ENCODE data around the gene DCAF5. TPM values are rescaled to one million over a fixed set of nuclear protein-coding genes. Genes with fewer than 3 reads are reported as not detected.

DCAF5 gene
- total and polyA plus RNA-seq, 2 of the 8 experiments (the other 6 are each of a cell fraction or from before 2014, with no cell fraction given), result 24.3 to 31.0 TPM

DNA sequence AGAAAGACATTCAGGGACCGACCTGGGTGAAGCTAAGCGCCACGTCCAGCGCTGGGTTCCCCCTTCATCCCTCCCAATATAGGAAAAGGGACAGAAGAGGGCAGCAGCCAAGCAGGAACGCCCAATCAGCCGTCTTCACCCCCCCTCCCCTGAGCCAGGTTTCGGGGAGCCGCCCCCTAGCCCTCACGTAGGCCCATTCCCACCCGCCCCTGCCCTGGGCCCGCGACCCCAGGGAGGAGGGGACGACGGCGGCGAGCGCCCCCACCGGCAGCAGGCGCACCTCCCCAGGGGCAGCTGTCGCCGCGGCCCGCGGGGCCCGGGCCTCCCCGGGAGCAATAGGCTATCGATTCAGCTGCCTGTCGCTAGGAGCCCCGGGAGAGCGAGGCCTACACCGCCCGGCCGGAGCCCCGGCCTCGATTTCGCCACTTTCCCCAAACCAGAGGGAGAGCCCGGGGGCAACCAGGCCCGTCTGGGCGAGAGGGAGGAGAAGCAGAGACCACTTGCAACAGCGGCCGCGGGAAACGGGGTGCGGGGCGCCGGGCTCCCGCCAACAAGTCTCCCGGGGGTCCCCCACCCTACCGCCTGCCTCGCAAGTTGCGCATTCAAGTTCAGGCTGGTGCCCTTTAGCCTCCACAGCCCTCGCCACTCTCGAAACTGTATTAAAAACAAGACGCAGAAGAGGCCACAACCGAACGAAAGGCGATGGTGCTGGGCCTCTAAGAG is 1.3 kb downstream of the DCAF5 start:
- FAIRE-seq, result no peak
- TF ChIP-seq ASH2L (IDR thresholded peaks at IDR 0.05; ENCODE audit: low read length) (peak; percentile 79), SIX5 (IDR thresholded peaks at IDR 0.05; ENCODE audit: low read depth, low read length) (no peak), SAP30 (IDR thresholded peaks at IDR 0.05; ENCODE audit: insufficient read depth, insufficient replicate concordance, low read length) (no peak), JUND (IDR thresholded peaks at IDR 0.05; ENCODE audit: low read length) (peak; percentile 20; the same call in 1 of the 2 replicates), TAF1 (IDR thresholded peaks at IDR 0.05; ENCODE audit: low read depth, low read length) (peak; percentile 45; the same call in 1 of the 2 replicates), TBP (IDR thresholded peaks at IDR 0.05; ENCODE audit: low read depth, low read length) (peak; percentile 26; the same call in 1 of the 2 replicates), SRF (IDR thresholded peaks at IDR 0.05; ENCODE audit: low read depth, low read length) (peak; percentile 82), TAF7 (optimal IDR thresholded peaks at IDR 0.05; ENCODE audit: borderline replicate concordance, low read depth, low read length) (peak; percentile 47)
- TF ChIP-seq, protein P1, sequence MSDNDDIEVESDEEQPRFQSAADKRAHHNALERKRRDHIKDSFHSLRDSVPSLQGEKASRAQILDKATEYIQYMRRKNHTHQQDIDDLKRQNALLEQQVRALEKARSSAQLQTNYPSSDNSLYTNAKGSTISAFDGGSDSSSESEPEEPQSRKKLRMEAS (IDR thresholded peaks at IDR 0.05), result 0 out of 2 replicates have a peak, but pooled peaks have one; percentile 12

More for the DNA sequence above, 1.3 kb downstream of the DCAF5 start:
- H3K4me2 ChIP-seq (ENCODE audit: insufficient read depth in 1 of 2, low read depth in 2 of 2, low read length in 2 of 2), result peak overlapping the region; percentile 76 to 94
- H4K91ac ChIP-seq (replicated peaks; ENCODE audit: insufficient read length, low read length), result no peak overlapping the region
- H3K36me3 ChIP-seq (ENCODE audit: control insufficient read depth in 2 of 4, insufficient read depth in 4 of 4, low read length in 3 of 4), result 0 out of 8 replicates have a peak, but pooled peaks cover 0 to 3% (median 0%) of the 10 kb centered on the region in 4 experiments
- no peaks in the 10 kb centered on the region for H3K9me3 ChIP-seq (ENCODE audit: insufficient read depth in 2 of 2, low read depth in 1 of 2, low read length in 1 of 2)
- H2BK20ac ChIP-seq (ENCODE audit: low read length), result no peak overlapping the region
- peak overlapping the region; percentile 81; the same call in 1 of the 2 replicates for H4K8ac ChIP-seq (ENCODE audit: extremely low read depth, insufficient read depth, low read length)
- H3K4me3 ChIP-seq (ENCODE audit: extremely low read depth in 1 of 4, insufficient read depth in 2 of 4, low read depth in 3 of 4, low read length in 4 of 4), result peak overlapping the region; percentile 62 to 89 (median 78)
- H3K14ac ChIP-seq (ENCODE audit: insufficient read length), result no peak overlapping the region
- ChIA-PET CTCF (ENCODE audit: partially characterized antibody) (interaction anchor here (0.6 to 4.0 kb wide), 16 partner anchors 8 to 276 kb away, joined by 3 to 31 read pairs (median 4); partner anchors contain the start of genes EXD2 and GALNT16), POLR2A (ENCODE audit: partially characterized antibody) (interaction anchor here (1.1 to 2.1 kb wide), 7 partner anchors 11 to 359 kb away, joined by 3 to 6 read pairs (median 5); partner anchors contain the start of genes EXD2 and ZFP36L1)
- peak overlapping the region; percentile 31 to 77 (median 60); a peak in 6 of 7 replicates for H3K9ac ChIP-seq (replicated peaks in 1 of 4; ENCODE audit: extremely low read depth in 1 of 4, low read depth in 3 of 4, low read length in 3 of 4)
- H2AFZ ChIP-seq (ENCODE audit: low read length), result no peak overlapping the region; the same call in 1 of the 2 replicates
- peak; percentile 78 to 92 for DNase-seq (ENCODE audit: low read depth in 1 of 2, low spot score in 2 of 2)
- 1% methylated on average over 28 of the region's 57 CpGs; no CpG with 5 or more reads in 1 of the 2 experiments for WGBS, 2 experiments (ENCODE audit: extremely low coverage in 1 of 2, insufficient coverage in 1 of 2, insufficient read length in 1 of 2, insufficient replicate concordance in 2 of 2, low coverage in 1 of 2, low lambda C conversion rate in 2 of 2, missing lambda C conversion rate in 1 of 2)
- H3K23me2 ChIP-seq (ENCODE audit: low read depth, low read length), result peaks cover 9% of the 10 kb centered on the region
- peak overlapping the region; percentile 41; the same call in 1 of the 2 replicates for H3K18ac ChIP-seq (ENCODE audit: extremely low read depth, low read length)
- H3K23ac ChIP-seq (ENCODE audit: insufficient read length), result no peak overlapping the region
- peak overlapping the region; percentile 26 for H3K56ac ChIP-seq (replicated peaks; ENCODE audit: insufficient read length, low read depth, low read length)
- peaks cover 2% of the 10 kb centered on the region; the same call in 1 of the 2 replicates for H3K79me1 ChIP-seq (ENCODE audit: low read depth, low read length)
- peaks cover 2% of the 10 kb centered on the region in 2 experiments for H4K20me1 ChIP-seq (replicated peaks in 1 of 2; ENCODE audit: control insufficient read depth in 1 of 2, insufficient read depth in 2 of 2, low read length in 2 of 2)
- no peak overlapping the region for H2BK15ac ChIP-seq (ENCODE audit: low read length)
- peaks cover 0 to 38% of the 10 kb centered on the region in 2 experiments; a peak in 3 of 4 replicates for H3K79me2 ChIP-seq (ENCODE audit: control insufficient read depth in 1 of 2, insufficient read depth in 2 of 2, low read length in 2 of 2)
- H2BK5ac ChIP-seq (ENCODE audit: low read depth, low read length), result no peak overlapping the region
- no peak overlapping the region for H3K27ac ChIP-seq (ENCODE audit: low read depth, low read length)
- H3K27me3 ChIP-seq (replicated peaks in 1 of 4; ENCODE audit: control insufficient read depth in 3 of 4, extremely low read depth in 1 of 4, insufficient read depth in 3 of 4, low read length in 3 of 4), result peaks cover 0 to 12% (median 5%) of the 10 kb centered on the region in 4 experiments; a peak in 5 of 7 replicates
- H2AK5ac ChIP-seq (ENCODE audit: low read depth, low read length), result no peak overlapping the region
- no peak overlapping the region for H2BK12ac ChIP-seq (ENCODE audit: low read depth, low read length)
- no peak overlapping the region for H2BK120ac ChIP-seq (replicated peaks; ENCODE audit: low read depth, low read length)
- H3K4me1 ChIP-seq (replicated peaks in 1 of 4; ENCODE audit: control insufficient read depth in 3 of 4, insufficient read depth in 4 of 4, low read length in 3 of 4), result peaks cover 0 to 6% (median 5%) of the 10 kb centered on the region in 4 experiments
- peak overlapping the region; percentile 28 for H4K5ac ChIP-seq (ENCODE audit: insufficient read length, low read depth, low read length)
- peak overlapping the region; percentile 94 for H3K4ac ChIP-seq (replicated peaks; ENCODE audit: insufficient read length, low read depth, low read length)
